ENCODE results near the gene A4GALT. TPM values are rescaled to one million over a fixed set of nuclear protein-coding genes. Genes with fewer than 3 reads are reported as not detected.
A peak's percentile ranks its signal among the peaks of the same experiment; 100 is the strongest.
"Not testable (repeated sequence)": the region's sequence is repeated elsewhere in the genome, so short reads cannot be mapped to it uniquely, and the experiment has no call there.

A4GALT gene
- total RNA-seq, 1 experiment from 2014 or later: 3.4 TPM

GRCh38 chr22:42758931-42759629 lies 38.4 kb upstream of the A4GALT start:
- no peaks in the 10 kb centered on the region for H3K27me3 ChIP-seq (ENCODE audit: insufficient read depth, low read length)
- H2AFZ ChIP-seq (ENCODE audit: low read length): no peak overlapping the region
- H3K18ac ChIP-seq (ENCODE audit: insufficient read length, low read depth, low read length): no peak overlapping the region
- H3K27ac ChIP-seq (ENCODE audit: insufficient read length, low read depth, low read length): no peak overlapping the region
- peaks cover 18 to 28% of the 10 kb centered on the region in 2 experiments for H3K4me1 Mint-ChIP-seq
- peaks cover 7% of the 10 kb centered on the region for H3K27me3 Mint-ChIP-seq (ENCODE audit: low read depth)
- H4K5ac ChIP-seq (ENCODE audit: insufficient read length, low read depth, low read length): no peak overlapping the region
- H4K91ac ChIP-seq (ENCODE audit: insufficient read length, low read depth, low read length): no peak overlapping the region
- H2BK5ac ChIP-seq (ENCODE audit: insufficient read length, low read length): no peak overlapping the region
- no peak overlapping the region for H3K4me3 Mint-ChIP-seq
- H3K4me2 ChIP-seq (ENCODE audit: insufficient read depth, insufficient read length, low read length): no peak overlapping the region
- H2AK5ac ChIP-seq (ENCODE audit: insufficient read length, low read length): no peak overlapping the region
- DNase-seq: no peak
- H2BK120ac ChIP-seq (ENCODE audit: low read depth, low read length, poor library complexity, severe bottlenecking): no peak overlapping the region
- H3K79me1 ChIP-seq (ENCODE audit: insufficient read depth, low read depth, low read length, poor library complexity, severe bottlenecking): no peaks in the 10 kb centered on the region
- no peaks in the 10 kb centered on the region for H3K4me1 ChIP-seq (ENCODE audit: insufficient read depth, low read length)
- H3K56ac ChIP-seq (ENCODE audit: insufficient read length, low read depth, low read length): no peak overlapping the region
- no peak overlapping the region for H2BK15ac ChIP-seq (ENCODE audit: low read depth, low read length)
- no peak overlapping the region for H3K9ac ChIP-seq (ENCODE audit: extremely low read depth, insufficient read length, low read length)
- no CpG with 5 or more reads among the region's 23 CpGs for WGBS (ENCODE audit: extremely low coverage, insufficient read length, low lambda C conversion rate)
- H3K79me2 ChIP-seq (ENCODE audit: insufficient read depth, low read length): no peaks in the 10 kb centered on the region
- H3K14ac ChIP-seq (ENCODE audit: insufficient read depth, low read length): no peak overlapping the region
- H3K9me3 Mint-ChIP-seq: no peaks in the 10 kb centered on the region
- peak overlapping the region in 2 of 3 experiments; percentile 34 to 51; a peak in 2 of 7 replicates for H3K27ac Mint-ChIP-seq
- TF ChIP-seq, protein P1, sequence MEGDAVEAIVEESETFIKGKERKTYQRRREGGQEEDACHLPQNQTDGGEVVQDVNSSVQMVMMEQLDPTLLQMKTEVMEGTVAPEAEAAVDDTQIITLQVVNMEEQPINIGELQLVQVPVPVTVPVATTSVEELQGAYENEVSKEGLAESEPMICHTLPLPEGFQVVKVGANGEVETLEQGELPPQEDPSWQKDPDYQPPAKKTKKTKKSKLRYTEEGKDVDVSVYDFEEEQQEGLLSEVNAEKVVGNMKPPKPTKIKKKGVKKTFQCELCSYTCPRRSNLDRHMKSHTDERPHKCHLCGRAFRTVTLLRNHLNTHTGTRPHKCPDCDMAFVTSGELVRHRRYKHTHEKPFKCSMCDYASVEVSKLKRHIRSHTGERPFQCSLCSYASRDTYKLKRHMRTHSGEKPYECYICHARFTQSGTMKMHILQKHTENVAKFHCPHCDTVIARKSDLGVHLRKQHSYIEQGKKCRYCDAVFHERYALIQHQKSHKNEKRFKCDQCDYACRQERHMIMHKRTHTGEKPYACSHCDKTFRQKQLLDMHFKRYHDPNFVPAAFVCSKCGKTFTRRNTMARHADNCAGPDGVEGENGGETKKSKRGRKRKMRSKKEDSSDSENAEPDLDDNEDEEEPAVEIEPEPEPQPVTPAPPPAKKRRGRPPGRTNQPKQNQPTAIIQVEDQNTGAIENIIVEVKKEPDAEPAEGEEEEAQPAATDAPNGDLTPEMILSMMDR (conservative IDR thresholded peaks at IDR 0.05): no peak
- H2BK20ac ChIP-seq (ENCODE audit: low read depth, low read length, poor library complexity, severe bottlenecking): no peak overlapping the region
- no peaks in the 10 kb centered on the region for H3K36me3 Mint-ChIP-seq (ENCODE audit: insufficient read depth in 1 of 3, low read depth in 3 of 3)
- no peak overlapping the region for H3K4ac ChIP-seq (ENCODE audit: low read depth, low read length)
- H4K20me1 ChIP-seq (ENCODE audit: control insufficient read depth, insufficient read depth, insufficient read length): peaks cover 2% of the 10 kb centered on the region
- H3T11ph ChIP-seq (ENCODE audit: low read length): no peak overlapping the region
- H2BK12ac ChIP-seq (ENCODE audit: insufficient read length, low read depth, low read length): no peak overlapping the region
- no peak overlapping the region for H3K23ac ChIP-seq (ENCODE audit: insufficient read length, low read depth, low read length)
- H4K8ac ChIP-seq (replicated peaks; ENCODE audit: insufficient read length, low read depth, low read length): no peak overlapping the region
- H3K9me3 ChIP-seq (ENCODE audit: control insufficient read depth, low read depth, low read length): no peaks in the 10 kb centered on the region
- H3K23me2 ChIP-seq (ENCODE audit: insufficient read length, low read depth, low read length, poor library complexity, severe bottlenecking): peaks cover 2% of the 10 kb centered on the region

GRCh38 chr22:42755553-42755952 lies 34.9 kb upstream of the A4GALT start:
- no CpG with 5 or more reads among the region's 5 CpGs for WGBS (ENCODE audit: extremely low coverage, insufficient read length, low lambda C conversion rate)

More at GRCh38 chr22:42755553-42755952, 34.9 kb upstream of the A4GALT start:
- not testable (repeated sequence) for H2BK5ac ChIP-seq (ENCODE audit: insufficient read length, low read length); H2BK120ac ChIP-seq (ENCODE audit: low read depth, low read length, poor library complexity, severe bottlenecking); H3K4me1 ChIP-seq (ENCODE audit: insufficient read depth, low read length); DNase-seq; H3T11ph ChIP-seq (ENCODE audit: low read length); H3K27me3 ChIP-seq (ENCODE audit: insufficient read depth, low read length); H3K9me3 ChIP-seq (ENCODE audit: control insufficient read depth, low read depth, low read length); H3K79me2 ChIP-seq (ENCODE audit: insufficient read depth, low read length); H2AFZ ChIP-seq (ENCODE audit: low read length); H3K56ac ChIP-seq (ENCODE audit: insufficient read length, low read depth, low read length); H3K36me3 Mint-ChIP-seq (ENCODE audit: insufficient read depth in 1 of 3, low read depth in 3 of 3); H3K79me1 ChIP-seq (ENCODE audit: insufficient read depth, low read depth, low read length, poor library complexity, severe bottlenecking); H4K20me1 ChIP-seq (ENCODE audit: control insufficient read depth, insufficient read depth, insufficient read length); H3K23me2 ChIP-seq (ENCODE audit: insufficient read length, low read depth, low read length, poor library complexity, severe bottlenecking); H2BK12ac ChIP-seq (ENCODE audit: insufficient read length, low read depth, low read length); H2BK20ac ChIP-seq (ENCODE audit: low read depth, low read length, poor library complexity, severe bottlenecking); H3K4me2 ChIP-seq (ENCODE audit: insufficient read depth, insufficient read length, low read length); H3K14ac ChIP-seq (ENCODE audit: insufficient read depth, low read length); H4K91ac ChIP-seq (ENCODE audit: insufficient read length, low read depth, low read length); H3K18ac ChIP-seq (ENCODE audit: insufficient read length, low read depth, low read length); H3K27me3 Mint-ChIP-seq (ENCODE audit: low read depth); H3K27ac ChIP-seq (ENCODE audit: insufficient read length, low read depth, low read length); H2AK5ac ChIP-seq (ENCODE audit: insufficient read length, low read length); H3K4me3 Mint-ChIP-seq; H4K8ac ChIP-seq (replicated peaks; ENCODE audit: insufficient read length, low read depth, low read length); H3K23ac ChIP-seq (ENCODE audit: insufficient read length, low read depth, low read length); H3K9ac ChIP-seq (ENCODE audit: extremely low read depth, insufficient read length, low read length); H3K4ac ChIP-seq (ENCODE audit: low read depth, low read length); H4K5ac ChIP-seq (ENCODE audit: insufficient read length, low read depth, low read length); H3K27ac Mint-ChIP-seq; H3K9me3 Mint-ChIP-seq; H2BK15ac ChIP-seq (ENCODE audit: low read depth, low read length)
- peaks cover 18 to 28% of the 10 kb centered on the region in 2 experiments for H3K4me1 Mint-ChIP-seq
